HepG2 (cell line): Measurements from ENCODE around the gene RCCD1.

Experiments used
- AHR ChIP-seq: IDR thresholded peaks from 2 replicates; pipeline ENCODE4 v1.6.1; 2018; ENCODE audit warnings: missing genetic modification reagents, missing compliant biosample characterization
- ARID3A ChIP-seq: IDR thresholded peaks from 2 replicates; pipeline ENCODE4 v1.6.1; 2012; ENCODE audit warnings: low read depth, low read length, improper control_type of control experiment
- BRF2 ChIP-seq: sonication (generic); formaldehyde crosslinking; IDR thresholded peaks from 2 replicates; pipeline ENCODE4 v1.8.1; 2022; ENCODE audit warnings: mild to moderate bottlenecking, missing genetic modification reagents
- CTCF ChIP-seq: sonication (generic); formaldehyde crosslinking; IDR thresholded peaks from 2 replicates; pipeline ENCODE4 v1.5.0; 2020; ENCODE audit warnings: mild to moderate bottlenecking, missing genetic modification reagents, moderate library complexity
- ESRRA ChIP-seq: sonication (generic); formaldehyde crosslinking; IDR thresholded peaks from 2 replicates; pipeline ENCODE4 v1.5.1; 2020; ENCODE audit warnings: mild to moderate bottlenecking, low read depth, missing genetic modification reagents
- POLR2A ChIP-seq, 2 experiments: IDR thresholded peaks; 2 replicates each; pipeline ENCODE4 v1.6.1; 2011; ENCODE audit warnings: low read depth in 2 of 2, low read length in 2 of 2, mild to moderate bottlenecking in 1 of 2, moderate library complexity in 1 of 2; ENCODE audit not compliant: insufficient read depth in 1 of 2
- ZBTB33 ChIP-seq: sonication (generic); formaldehyde crosslinking; IDR thresholded peaks from 2 replicates; pipeline ENCODE4 v1.4.0; 2020; ENCODE audit warnings: missing genetic modification reagents
- ZNF530 ChIP-seq: sonication (generic); formaldehyde crosslinking; IDR thresholded peaks from 2 replicates; pipeline ENCODE4 v1.5.0; 2020; ENCODE audit warnings: low read depth, mild to moderate bottlenecking, missing genetic modification reagents

GRCh38 chr15:90921887-90922286 lies 32.8 kb upstream of the RCCD1 start:
- no peak for TF ChIP-seq ARID3A
- no peak for TF ChIP-seq ZBTB33 (CRISPR knock-in tag)
- TF ChIP-seq AHR (CRISPR knock-in tag) = no peak
- no peak for TF ChIP-seq POLR2A (IDR thresholded peaks at IDR 0.05; ENCODE audit: insufficient read depth in 1 of 2, low read depth in 2 of 2, low read length in 2 of 2)
- TF ChIP-seq BRF2 (CRISPR knock-in tag) = no peak
- TF ChIP-seq ESRRA (CRISPR knock-in tag) = no peak
- TF ChIP-seq CTCF (CRISPR knock-in tag) = no peak
- no peak for TF ChIP-seq ZNF530 (CRISPR knock-in tag)
